ENCODE measurements around the gene PPP3R1. TPM values are rescaled to one million over a fixed set of nuclear protein-coding genes. Genes with fewer than 3 reads are reported as not detected.
A peak's percentile ranks its signal among the peaks of the same experiment; 100 is the strongest.

Gene PPP3R1
- total and polyA plus RNA-seq, 10 donors, result 13.7 to 78.2 (median 57.9) TPM

- no peak for DNase-seq
- Histone ChIP-seq H3K27ac (peak overlapping the region in 3 of 8 donors; percentile 24 to 48 (median 40)), H3K27me3 (replicated peaks in 1 of 7) (no peaks in the 10 kb centered on the region), H3K4me3 (no peak overlapping the region), H3K9me3 (no peaks in the 10 kb centered on the region), H3K36me3 (peaks cover 0 to 87% (median 18%) of the 10 kb centered on the region in 6 donors), H3K4me1 (peaks cover 3 to 42% (median 19%) of the 10 kb centered on the region in 6 donors)
- intact Hi-C loops (cut with DNase I; ENCODE audit: low total_unique reads), result no loop called here
- WGBS, 5 donors, result 40 to 61% (median 42%) methylated on average over 8 of the region's 8 CpGs
- TF ChIP-seq POLR2A (IDR thresholded peaks at IDR 0.05) (no peak), POLR2AphosphoS5 (IDR thresholded peaks at IDR 0.05) (no peak)
- TF ChIP-seq, protein P1, sequence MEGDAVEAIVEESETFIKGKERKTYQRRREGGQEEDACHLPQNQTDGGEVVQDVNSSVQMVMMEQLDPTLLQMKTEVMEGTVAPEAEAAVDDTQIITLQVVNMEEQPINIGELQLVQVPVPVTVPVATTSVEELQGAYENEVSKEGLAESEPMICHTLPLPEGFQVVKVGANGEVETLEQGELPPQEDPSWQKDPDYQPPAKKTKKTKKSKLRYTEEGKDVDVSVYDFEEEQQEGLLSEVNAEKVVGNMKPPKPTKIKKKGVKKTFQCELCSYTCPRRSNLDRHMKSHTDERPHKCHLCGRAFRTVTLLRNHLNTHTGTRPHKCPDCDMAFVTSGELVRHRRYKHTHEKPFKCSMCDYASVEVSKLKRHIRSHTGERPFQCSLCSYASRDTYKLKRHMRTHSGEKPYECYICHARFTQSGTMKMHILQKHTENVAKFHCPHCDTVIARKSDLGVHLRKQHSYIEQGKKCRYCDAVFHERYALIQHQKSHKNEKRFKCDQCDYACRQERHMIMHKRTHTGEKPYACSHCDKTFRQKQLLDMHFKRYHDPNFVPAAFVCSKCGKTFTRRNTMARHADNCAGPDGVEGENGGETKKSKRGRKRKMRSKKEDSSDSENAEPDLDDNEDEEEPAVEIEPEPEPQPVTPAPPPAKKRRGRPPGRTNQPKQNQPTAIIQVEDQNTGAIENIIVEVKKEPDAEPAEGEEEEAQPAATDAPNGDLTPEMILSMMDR (IDR thresholded peaks at IDR 0.05 in 8 of 11, conservative IDR thresholded peaks at IDR 0.05 in 3 of 11), result no peak
Measured at GRCh38 chr2:68172990-68173700, 79.2 kb downstream of the PPP3R1 start.

GRCh38 chr2:68172521-68172920 is 79.8 kb downstream of the PPP3R1 start:
- Histone ChIP-seq H3K4me1 (peaks cover 3 to 38% (median 19%) of the 10 kb centered on the region in 6 donors), H3K27ac (peak overlapping the region in 2 of 8 donors; percentile 32 to 48), H3K36me3 (peaks cover 0 to 87% (median 17%) of the 10 kb centered on the region in 6 donors), H3K4me3 (no peak overlapping the region), H3K27me3 (replicated peaks in 1 of 7) (no peaks in the 10 kb centered on the region), H3K9me3 (no peaks in the 10 kb centered on the region)
- no peak for TF ChIP-seq POLR2AphosphoS5 (IDR thresholded peaks at IDR 0.05)
- TF ChIP-seq POLR2A (IDR thresholded peaks at IDR 0.05), result no peak
- TF ChIP-seq, protein P1 (IDR thresholded peaks at IDR 0.05 in 8 of 11, conservative IDR thresholded peaks at IDR 0.05 in 3 of 11), result no peak
- WGBS, 5 donors, result 45 to 82% (median 62%) methylated on average over 2 of the region's 2 CpGs
- no peak for DNase-seq
- intact Hi-C loops (cut with DNase I; ENCODE audit: low total_unique reads), result no loop called here

- intact Hi-C loops (cut with DNase I; ENCODE audit: low total_unique reads), result no loop called here
- H3K4me3 ChIP-seq, result no peak overlapping the region
- H3K9me3 ChIP-seq, result no peaks in the 10 kb centered on the region
- H3K36me3 ChIP-seq, result peaks cover 0 to 87% (median 22%) of the 10 kb centered on the region in 6 donors
- no peak for TF ChIP-seq POLR2A (IDR thresholded peaks at IDR 0.05)
- TF ChIP-seq, protein P1 (IDR thresholded peaks at IDR 0.05 in 8 of 11, conservative IDR thresholded peaks at IDR 0.05 in 3 of 11), result no peak
- no peak for TF ChIP-seq POLR2AphosphoS5 (IDR thresholded peaks at IDR 0.05)
- 86 to 91% (median 91%) methylated on average over 3 to 4 of the region's 4 CpGs for WGBS, 5 donors
- DNase-seq, result no peak
- H3K27me3 ChIP-seq (replicated peaks in 1 of 7), result no peaks in the 10 kb centered on the region
- peaks cover 3 to 30% (median 13%) of the 10 kb centered on the region in 6 donors for H3K4me1 ChIP-seq
- peak overlapping the region in 1 of 8 donors; percentile 32 for H3K27ac ChIP-seq
Measured at GRCh38 chr2:68171684-68172083, 80.6 kb downstream of the PPP3R1 start.

DNA sequence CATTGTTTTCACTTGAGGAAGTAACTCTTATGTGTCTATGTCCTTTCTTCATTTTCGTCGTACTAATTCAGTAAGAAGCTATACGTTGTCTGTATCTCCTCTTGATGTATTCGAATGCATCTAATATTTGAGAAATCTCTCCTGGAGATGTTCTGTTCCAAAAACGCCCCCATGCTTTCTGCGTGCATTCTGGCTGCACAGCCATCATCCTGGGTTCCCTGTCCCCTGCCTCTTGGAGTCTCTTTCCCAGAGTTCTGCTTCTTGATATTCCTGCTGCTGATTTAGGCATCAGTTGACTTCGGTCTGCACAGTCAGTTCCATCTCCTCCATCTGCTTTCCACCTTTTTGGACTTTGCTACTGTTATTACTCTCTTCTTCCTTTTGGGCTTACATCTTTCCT is 81.2 kb downstream of the PPP3R1 start:
- H3K4me3 ChIP-seq, result no peak overlapping the region
- TF ChIP-seq POLR2AphosphoS5 (IDR thresholded peaks at IDR 0.05) (no peak), POLR2A (IDR thresholded peaks at IDR 0.05) (no peak)
- TF ChIP-seq, protein P1 (IDR thresholded peaks at IDR 0.05 in 8 of 11, conservative IDR thresholded peaks at IDR 0.05 in 3 of 11), result no peak
- H3K4me1 ChIP-seq, result peaks cover 3 to 26% (median 13%) of the 10 kb centered on the region in 6 donors
- intact Hi-C loops (cut with DNase I; ENCODE audit: low total_unique reads), result no loop called here
- WGBS, 5 donors, result 84 to 97% (median 91%) methylated on average over 7 of the region's 7 CpGs
- H3K27ac ChIP-seq, result no peak overlapping the region
- H3K27me3 ChIP-seq (replicated peaks in 1 of 7), result no peaks in the 10 kb centered on the region
- DNase-seq, result no peak
- peaks cover 0 to 87% (median 22%) of the 10 kb centered on the region in 6 donors for H3K36me3 ChIP-seq
- no peaks in the 10 kb centered on the region for H3K9me3 ChIP-seq

Measured in spleen (tissue), 11 donors.